HG03060 (cell line): Measurements from ENCODE around the gene GALNT16.
"Not testable (repeated sequence)": the region's sequence is repeated elsewhere in the genome, so short reads cannot be mapped to it uniquely, and the experiment has no call there.

Experiments
- ATAC-seq: cut with Tn5 transposase; IDR thresholded peaks from one replicate; pipeline ENCODE4 v1.9.1; 2021; ENCODE audit warnings: low read depth, moderate number of reproducible peaks; ENCODE audit not compliant: unreplicated experiment

Gene GALNT16

GRCh38 chr14:69282448-69282847 is 22.5 kb downstream of the GALNT16 start:
- no peak for ATAC-seq

- ATAC-seq = no peak
Observed at GRCh38 chr14:69284170-69284569, 24.2 kb downstream of the GALNT16 start.

DNA sequence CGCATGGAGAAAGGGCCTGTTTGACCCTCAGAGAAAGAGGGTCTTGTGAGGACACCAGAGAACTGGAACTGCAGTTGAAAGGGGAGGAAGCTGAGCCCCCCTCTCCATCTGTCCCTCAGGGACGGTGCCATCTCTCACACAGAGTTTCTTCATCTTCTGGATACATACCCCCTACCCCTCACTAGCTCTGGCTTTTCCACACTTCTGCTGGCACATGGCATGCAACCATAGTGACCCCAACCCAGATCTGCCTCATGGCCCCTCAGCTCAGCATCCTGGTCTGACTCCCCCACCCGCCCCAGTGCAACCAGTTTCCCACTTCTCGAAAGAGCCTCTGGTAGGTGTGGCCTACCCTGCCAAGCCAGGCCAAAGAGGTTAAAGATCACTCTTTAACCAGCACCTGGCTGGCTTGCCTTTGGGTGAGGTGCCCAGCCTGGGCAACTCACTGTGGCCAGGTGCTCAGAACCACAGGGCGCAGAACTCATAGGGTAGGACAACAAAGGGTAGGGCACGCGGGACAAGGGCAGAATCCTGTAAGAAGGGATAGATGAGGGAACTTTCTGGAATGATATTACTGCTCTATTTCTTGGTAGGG is 25.8 kb downstream of the GALNT16 start:
- ATAC-seq = no peak

DNA sequence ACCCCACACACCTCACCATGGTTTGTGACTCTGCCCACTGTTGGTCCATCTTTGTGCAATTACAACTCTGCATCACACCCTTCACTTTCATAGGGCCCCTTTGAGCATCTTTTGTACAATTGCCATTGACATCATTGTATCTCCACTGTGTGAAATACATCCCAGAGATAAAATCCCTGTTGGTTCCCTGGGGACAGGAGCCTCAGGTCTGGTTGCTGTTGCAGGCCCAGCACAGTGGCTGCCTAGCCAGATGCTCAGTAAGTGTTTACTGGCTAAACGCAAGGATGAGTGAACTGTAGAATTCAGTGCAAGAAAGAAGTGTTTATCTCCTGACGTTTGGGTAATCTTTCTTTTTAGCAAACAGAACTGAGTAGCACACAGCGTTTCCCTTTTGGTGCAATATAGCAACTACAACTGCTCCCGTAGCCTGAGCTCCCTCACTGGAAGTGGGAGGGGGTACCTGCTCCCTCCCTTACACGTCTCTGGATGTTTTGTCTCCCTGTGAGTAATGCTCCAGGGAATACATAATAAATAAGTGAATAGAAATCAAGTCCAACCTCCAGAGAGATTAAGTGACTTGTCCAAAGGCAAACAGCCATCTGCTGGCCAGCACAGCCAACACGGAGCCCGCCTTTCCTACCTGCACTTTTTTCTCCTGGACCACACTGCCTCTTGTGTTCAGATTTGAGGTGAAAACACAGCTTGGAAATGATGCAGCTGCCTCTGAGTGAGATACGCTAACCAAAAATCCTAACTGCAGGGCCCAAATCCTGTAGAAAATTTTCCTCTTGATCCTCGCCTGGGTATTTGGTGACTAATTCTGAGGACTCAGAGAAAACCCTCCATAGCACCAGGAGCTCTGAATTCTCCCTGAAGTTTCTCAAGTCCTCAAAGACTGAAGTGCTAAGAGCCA is 27.4 kb downstream of the GALNT16 start:
- ATAC-seq = no peak

- ATAC-seq = no peak
Observed at GRCh38 chr14:69288011-69288771, 28.2 kb downstream of the GALNT16 start.

GRCh38 chr14:69288956-69289705 is 29.2 kb downstream of the GALNT16 start:
- no peak for ATAC-seq

GRCh38 chr14:69289811-69290520 is 30.0 kb downstream of the GALNT16 start:
- no peak for ATAC-seq

DNA sequence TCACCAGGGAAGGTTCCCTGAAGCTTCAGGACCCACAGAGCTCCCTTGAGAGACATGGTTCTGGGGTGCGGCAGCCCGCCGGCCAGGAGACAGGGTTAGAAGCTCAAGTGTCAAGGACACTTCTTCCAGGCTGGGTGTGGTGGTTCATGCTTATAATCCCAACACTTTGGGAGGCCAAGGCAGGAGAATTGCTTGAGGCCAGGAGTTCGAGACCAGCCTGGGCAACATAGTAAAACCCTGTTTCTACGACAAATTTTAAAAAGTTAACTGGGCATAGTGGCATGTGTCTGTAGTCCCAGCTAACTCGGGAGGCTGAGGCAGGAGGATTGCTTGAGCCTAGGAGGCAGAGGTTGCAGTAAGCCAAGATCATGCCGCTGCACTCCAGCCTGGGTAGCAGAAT is 30.9 kb downstream of the GALNT16 start:
- ATAC-seq = not testable (repeated sequence)

- no peak for ATAC-seq
Observed at GRCh38 chr14:69291396-69291795, 31.4 kb downstream of the GALNT16 start.

GRCh38 chr14:69291891-69292561 is 32.1 kb downstream of the GALNT16 start:
- ATAC-seq = no peak

GRCh38 chr14:69298131-69299071 is 38.4 kb downstream of the GALNT16 start:
- ATAC-seq = no peak

DNA sequence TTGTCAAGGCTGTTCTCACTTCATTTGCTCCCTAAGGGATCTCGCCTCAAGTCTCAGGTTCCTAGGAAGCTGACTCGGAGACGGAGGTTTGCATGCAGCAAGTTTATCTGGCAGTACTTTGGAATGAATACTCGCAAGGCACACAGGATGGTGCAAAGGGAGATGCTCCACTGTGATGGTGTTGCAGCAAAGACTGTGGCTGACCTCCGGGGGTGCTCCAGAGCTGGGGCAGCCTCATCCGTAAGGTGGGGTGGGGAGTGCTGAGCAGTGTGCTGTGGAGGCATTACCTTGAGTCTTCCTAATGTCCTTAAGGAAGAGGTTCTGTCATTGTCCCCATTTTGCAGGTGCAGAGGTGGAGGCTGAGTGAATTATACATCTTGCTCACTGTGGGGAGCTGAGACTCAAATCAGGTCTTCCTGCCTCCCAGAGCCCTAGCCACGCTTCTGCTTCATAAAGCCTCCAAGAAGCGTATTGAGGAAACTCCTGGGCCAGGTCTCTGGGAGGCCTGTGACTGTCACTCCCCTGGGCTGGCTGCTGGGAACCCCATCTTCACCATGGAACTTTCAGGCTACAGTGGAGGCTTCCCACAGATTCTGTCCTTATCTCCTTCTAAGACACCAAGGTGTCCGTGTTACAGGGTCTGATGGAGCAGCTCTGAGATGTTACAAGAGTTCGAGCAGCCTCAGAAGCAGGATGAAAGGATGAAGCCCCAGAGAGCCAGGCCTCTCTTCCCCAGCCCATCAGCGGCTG is 39.5 kb downstream of the GALNT16 start:
- ATAC-seq = no peak

DNA sequence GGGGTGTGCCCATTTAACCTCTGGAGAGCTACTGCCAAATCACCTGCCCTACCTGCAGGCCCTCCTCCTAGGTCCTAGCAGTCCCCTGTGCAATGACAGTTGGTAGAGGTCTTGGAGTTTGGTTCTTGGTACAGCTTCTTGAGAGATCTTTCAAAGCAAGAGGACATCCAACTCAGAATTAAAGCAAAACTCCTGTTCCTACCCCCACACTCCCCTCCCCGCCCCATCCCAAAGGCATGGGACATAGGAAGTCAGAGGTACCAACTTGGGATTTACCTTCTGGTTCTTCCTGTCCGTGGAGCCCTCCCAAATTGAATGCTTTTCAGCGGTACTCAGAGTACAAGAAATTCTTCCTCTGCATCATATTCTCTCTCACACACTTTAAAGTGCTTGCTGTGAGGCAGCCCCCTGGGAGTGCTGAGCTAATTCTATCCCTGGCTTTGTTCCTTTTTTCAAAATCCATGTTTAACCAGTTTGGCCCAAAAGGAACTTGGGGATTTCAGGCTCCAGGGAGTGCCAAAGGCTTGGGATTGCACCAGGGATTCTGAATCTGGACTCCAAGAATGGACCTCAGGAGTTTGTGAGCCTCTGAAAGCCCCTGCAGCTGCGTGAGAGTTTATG is 40.8 kb downstream of the GALNT16 start:
- ATAC-seq = no peak

DNA sequence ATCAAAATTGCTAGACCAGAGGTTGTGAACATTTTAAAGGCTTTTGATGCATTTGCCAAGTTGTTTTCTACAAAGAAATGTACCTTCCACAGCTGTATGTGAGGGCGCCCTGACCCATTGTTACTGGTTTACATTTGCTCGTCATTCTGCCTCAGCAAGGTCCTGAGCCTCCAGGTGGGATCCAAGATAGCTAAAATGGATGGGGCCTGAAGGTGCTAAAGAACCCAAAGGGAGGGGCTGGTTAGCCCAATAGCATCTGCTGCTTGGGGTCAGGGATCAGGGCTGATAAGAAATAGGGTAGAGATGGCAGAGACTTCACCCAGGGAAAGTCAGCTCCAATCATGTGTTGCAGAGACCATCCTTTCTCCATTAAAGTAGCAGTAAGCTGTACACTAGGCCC is 43.1 kb downstream of the GALNT16 start:
- no peak for ATAC-seq

DNA sequence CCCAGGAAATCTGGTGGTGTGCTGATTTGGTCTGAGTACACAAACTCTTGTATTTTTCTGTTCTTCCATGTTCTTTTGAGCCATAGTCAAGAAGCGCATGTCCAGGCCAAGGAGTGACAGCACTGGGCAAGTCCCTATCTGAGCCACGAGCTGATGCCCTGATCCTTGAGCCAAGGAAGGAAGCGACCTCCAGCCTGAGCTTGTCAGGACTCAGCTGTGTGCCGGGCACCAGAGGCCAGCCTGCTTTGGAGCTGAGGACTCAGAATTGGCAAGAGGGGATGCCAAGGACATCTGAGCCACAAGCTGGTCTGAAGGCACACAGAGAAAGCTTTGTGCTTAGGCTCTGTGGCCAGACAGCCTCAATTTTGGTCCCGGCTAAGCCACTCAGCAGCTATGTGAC is 52.6 kb downstream of the GALNT16 start:
- no peak for ATAC-seq

DNA sequence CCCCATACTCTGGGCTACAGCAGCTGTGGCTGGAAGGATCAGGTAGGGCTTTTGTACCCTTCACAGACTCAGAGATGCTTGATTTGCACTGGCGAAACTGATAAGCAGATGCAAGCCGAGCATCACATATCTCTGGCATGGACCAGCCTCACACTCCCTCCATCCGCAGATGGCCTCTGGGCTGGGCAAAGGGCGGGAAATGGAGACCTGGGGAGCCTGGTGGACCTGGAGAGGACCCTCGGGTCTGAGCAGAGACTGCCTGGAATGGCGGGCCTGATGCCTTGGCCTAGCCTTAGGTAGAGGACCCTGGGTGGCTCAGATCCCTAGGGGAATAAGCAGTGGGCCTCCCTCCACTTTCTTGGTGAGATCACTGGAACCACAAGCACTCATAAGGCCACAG is 53.2 kb downstream of the GALNT16 start:
- ATAC-seq = no peak

GRCh38 chr14:69314327-69314726 is 54.4 kb downstream of the GALNT16 start:
- no peak for ATAC-seq
